SK-N-SH (cell line): ENCODE data around the gene FYN. TPM values are rescaled to one million over a fixed set of nuclear protein-coding genes. Genes with fewer than 3 reads are reported as not detected.

Source experiments
- CTCF ChIA-PET: fragments of 300-600, 350-600 bp; formaldehyde crosslinking; extraction: SDS; loops from one replicate; lab custom pipeline; 2021; lab: Yijun Ruan, JAX
- POLR2A ChIA-PET: fragments of 350-600 bp; sonication (Branson Sonifier 250); formaldehyde crosslinking; extraction: SDS; loops from one replicate; lab custom pipeline; 2020; ENCODE audit warnings: antibody characterized with exemption, inconsistent platforms; lab: Yijun Ruan, JAX
- DNase-seq: peaks from one replicate; pipeline ENCODE4 v3.0.0; 2012
- H2AFZ ChIP-seq: fragments of 200-600 bp; sonication (generic); 2 replicates; pipeline ENCODE4 v1.8.1; 2016; ENCODE audit warnings: antibody characterized with exemption, mild to moderate bottlenecking, low read depth
- H3F3A ChIP-seq: fragments of 200-600 bp; sonication (generic); replicated peaks from 2 replicates; pipeline ENCODE3; 2016; ENCODE audit warnings: antibody characterized with exemption, mild to moderate bottlenecking; ENCODE audit not compliant: insufficient read depth
- H3K27ac ChIP-seq, 2 experiments: fragments of 200-500 bp in 1 of 2; fragments of 200-600 bp in 1 of 2; sonication (Bioruptor generic) in 1 of 2; sonication (generic), shearing (Covaris generic) in 1 of 2; 2 replicates each; pipeline versions ENCODE4 v1.5.1 to v1.6.1; 2014 to 2016; ENCODE audit warnings: low read depth in 2 of 2, inconsistent platforms in 1 of 2, low read length in 1 of 2, mild to moderate bottlenecking in 1 of 2, mixed read lengths in 1 of 2
- H3K27me3 ChIP-seq: fragments of 200-600 bp; sonication (generic), shearing (Covaris generic); 2 replicates; pipeline ENCODE4 v1.6.1; 2016; ENCODE audit warnings: mixed run types; ENCODE audit not compliant: insufficient read depth
- H3K36me3 ChIP-seq, 2 experiments: fragments of 200-500 bp in 1 of 2; fragments of 200-600 bp in 1 of 2; sonication (Bioruptor generic) in 1 of 2; sonication (generic) in 1 of 2; replicated peaks in 1 of 2; 2 replicates each; pipeline versions ENCODE3 to v1.5.1; 2014 to 2016; ENCODE audit warnings: low read length in 1 of 2, mild to moderate bottlenecking in 1 of 2; ENCODE audit not compliant: insufficient read depth in 2 of 2, control insufficient read depth in 1 of 2
- H3K4me1 ChIP-seq, 2 experiments: fragments of 200-500 bp in 1 of 2; fragments of 200-600 bp in 1 of 2; sonication (Bioruptor generic) in 1 of 2; sonication (generic), shearing (Covaris generic) in 1 of 2; 2 replicates each; pipeline versions ENCODE4 v1.5.1 to v1.6.1; 2014 to 2016; ENCODE audit warnings: low read depth in 1 of 2, low read length in 1 of 2, mixed run types in 1 of 2; ENCODE audit not compliant: insufficient read depth in 2 of 2, control insufficient read depth in 1 of 2
- H3K4me2 ChIP-seq: fragments of 200-600 bp; sonication (generic), shearing (Covaris generic); 2 replicates; pipeline ENCODE4 v1.6.1; 2017; ENCODE audit warnings: mixed run types
- H3K4me3 ChIP-seq, 2 experiments: fragments of 200-500 bp in 1 of 2; fragments of 200-600 bp in 1 of 2; sonication (Bioruptor generic) in 1 of 2; sonication (generic), shearing (Covaris generic) in 1 of 2; 2 replicates each; pipeline versions ENCODE4 v1.5.1 to v1.8.1; 2014 to 2016; ENCODE audit warnings: low read depth in 2 of 2, inconsistent platforms in 1 of 2, low read length in 1 of 2, mild to moderate bottlenecking in 1 of 2, mixed read lengths in 1 of 2, moderate library complexity in 1 of 2
- H3K79me2 ChIP-seq: fragments of 200-600 bp; sonication (generic); 2 replicates; pipeline ENCODE4 v1.8.1; 2017; ENCODE audit warnings: mild to moderate bottlenecking; ENCODE audit not compliant: insufficient read depth
- H3K9ac ChIP-seq: fragments of 200-600 bp; sonication (generic); 2 replicates; pipeline ENCODE4 v1.6.1; 2017; ENCODE audit warnings: mixed run types
- H3K9me2 ChIP-seq: fragments of 200-600 bp; sonication (generic); 2 replicates; pipeline ENCODE4 v1.6.1; 2017; ENCODE audit warnings: mixed run types
- H3K9me3 ChIP-seq: fragments of 200-600 bp; sonication (generic); 2 replicates; pipeline ENCODE4 v1.6.1; 2017; ENCODE audit warnings: mixed run types, mild to moderate bottlenecking, moderate library complexity
- H4K20me1 ChIP-seq: fragments of 200-600 bp; sonication (generic); 2 replicates; pipeline ENCODE4 v1.6.1; 2017; ENCODE audit warnings: mild to moderate bottlenecking, mixed run types; ENCODE audit not compliant: insufficient read depth
- CHD2 ChIP-seq: fragments of 150-350 bp; IDR thresholded peaks from 2 replicates; pipeline ENCODE4 v1.6.1; 2018; ENCODE audit warnings: low read length; ENCODE audit not compliant: partially characterized antibody
- ELF1 ChIP-seq: IDR thresholded peaks from 2 replicates; pipeline ENCODE4 v1.4.0; 2012
- EP300 ChIP-seq, 2 experiments: IDR thresholded peaks; 2 replicates each; pipeline versions ENCODE4 v1.4.0 to v1.6.1; 2012; ENCODE audit warnings: borderline replicate concordance in 1 of 2, low read depth in 1 of 2, low read length in 1 of 2
- GATA2 ChIP-seq: sonication (generic); formaldehyde crosslinking; IDR thresholded peaks from 2 replicates; pipeline ENCODE4 v1.5.0; 2020; ENCODE audit warnings: mild to moderate bottlenecking, missing genetic modification reagents
- MAX ChIP-seq: IDR thresholded peaks from 2 replicates; pipeline ENCODE4 v1.4.0; 2012; ENCODE audit warnings: low read depth
- MEF2A ChIP-seq: IDR thresholded peaks from 2 replicates; pipeline ENCODE4 v1.4.0; 2012; ENCODE audit warnings: low read depth, borderline replicate concordance
- MXI1 ChIP-seq: IDR thresholded peaks from 2 replicates; pipeline ENCODE4 v1.6.1; 2012; ENCODE audit warnings: mild to moderate bottlenecking, low read depth, low read length, improper control_type of control experiment
- POLR2AphosphoS5 ChIP-seq: IDR thresholded peaks from 2 replicates; pipeline ENCODE4 v1.6.1; 2012; ENCODE audit warnings: low read depth, low read length
- RAD21 ChIP-seq: IDR thresholded peaks from 2 replicates; pipeline ENCODE4 v1.6.1; 2012; ENCODE audit warnings: mild to moderate bottlenecking, low read length
- REST ChIP-seq: IDR thresholded peaks from 2 replicates; pipeline ENCODE4 v1.6.1; 2012; ENCODE audit warnings: mild to moderate bottlenecking, low read depth, low read length, moderate library complexity
- RFX5 ChIP-seq: IDR thresholded peaks from 2 replicates; pipeline ENCODE4 v1.6.1; 2012; ENCODE audit warnings: mild to moderate bottlenecking, improper control_type of control experiment, low read length
- RXRA ChIP-seq: IDR thresholded peaks from 2 replicates; pipeline ENCODE4 v1.4.0; 2012; ENCODE audit warnings: low read depth, mild to moderate bottlenecking, borderline replicate concordance
- SIN3A ChIP-seq: IDR thresholded peaks from 2 replicates; pipeline ENCODE4 v1.6.1; 2012; ENCODE audit warnings: low read depth, mild to moderate bottlenecking, low read length, moderate library complexity, borderline replicate concordance
- TEAD4 ChIP-seq: IDR thresholded peaks from 2 replicates; pipeline ENCODE4 v1.4.0; 2012; ENCODE audit warnings: mild to moderate bottlenecking, borderline replicate concordance; ENCODE audit not compliant: insufficient read depth
- ZBTB33 ChIP-seq: IDR thresholded peaks from 2 replicates; pipeline ENCODE4 v1.4.0; 2012; ENCODE audit warnings: low read depth, borderline replicate concordance
- WGBS: methylation state at CpG from one replicate; pipeline ENCODE4 v1.1.6; 2017; ENCODE audit warnings: low lambda C conversion rate; 5-methylcytosine and 5-hydroxymethylcytosine counted together
- polyA plus RNA-seq, 3 experiments: library from polyadenylated mRNA; depleted of rRNA; stranded (reverse); fragments of >200 nt; gene quantifications; 2 replicates each; pipeline ENCODE4 v1.2.3, GENCODE V29; 2012

The FYN gene
- polyA plus RNA-seq, 1 of the 3 experiments (the other 2 are of a cell fraction), result 31.0 TPM

- Histone ChIP-seq H3F3A (no peaks in the 10 kb centered on the region), H3K36me3 (no peaks in the 10 kb centered on the region), H3K4me2 (no peak overlapping the region), H3K9me3 (no peaks in the 10 kb centered on the region), H3K4me1 (peaks cover 0 to 22% of the 10 kb centered on the region in 2 experiments; a peak in 3 of 4 replicates), H3K9me2 (no peaks in the 10 kb centered on the region), H3K27ac (no peak overlapping the region; a peak in 1 of 4 replicates), H3K9ac (no peak overlapping the region), H3K4me3 (no peak overlapping the region), H3K27me3 (no peaks in the 10 kb centered on the region), H2AFZ (no peak overlapping the region), H4K20me1 (no peaks in the 10 kb centered on the region), H3K79me2 (no peaks in the 10 kb centered on the region)
- CTCF ChIA-PET, result interaction anchor here (1.4 kb wide), 1 partner anchor 11 kb away, joined by 3 read pairs; no protein-coding TSS in a partner anchor
- POLR2A ChIA-PET, result no interaction called here
- 83% methylated on average over 3 of the region's 3 CpGs for WGBS
- no peak for DNase-seq
- TF ChIP-seq RXRA, result no peak
- no peak for TF ChIP-seq POLR2AphosphoS5
- TF ChIP-seq MXI1, result no peak
- TF ChIP-seq EP300 (IDR thresholded peaks at IDR 0.05; ENCODE audit: borderline replicate concordance in 1 of 2, low read depth in 1 of 2, low read length in 1 of 2), result no peak
Measured at GRCh38 chr6:111748231-111748647, 125.0 kb downstream of the FYN start.

- Histone ChIP-seq H3K27me3 (no peaks in the 10 kb centered on the region), H2AFZ (no peak overlapping the region), H3K9ac (no peak overlapping the region), H3K4me1 (peaks cover 0 to 22% of the 10 kb centered on the region in 2 experiments; a peak in 3 of 4 replicates), H4K20me1 (no peaks in the 10 kb centered on the region), H3K9me2 (no peaks in the 10 kb centered on the region), H3K36me3 (no peaks in the 10 kb centered on the region), H3K4me3 (no peak overlapping the region), H3K27ac (no peak overlapping the region; a peak in 1 of 4 replicates), H3F3A (no peaks in the 10 kb centered on the region), H3K79me2 (no peaks in the 10 kb centered on the region), H3K4me2 (no peak overlapping the region), H3K9me3 (no peaks in the 10 kb centered on the region)
- WGBS, result 96% methylated on average over 5 of the region's 5 CpGs
- POLR2A ChIA-PET, result no interaction called here
- CTCF ChIA-PET, result interaction anchor here (1.4 kb wide), 1 partner anchor 10 kb away, joined by 3 read pairs; no protein-coding TSS in a partner anchor
- DNase-seq, result no peak
- no peak for TF ChIP-seq TEAD4
- no peak for TF ChIP-seq MEF2A
- no peak for TF ChIP-seq RXRA
- TF ChIP-seq ZBTB33, result no peak
- TF ChIP-seq ELF1, result no peak
- no peak for TF ChIP-seq REST
- no peak for TF ChIP-seq RFX5
- TF ChIP-seq SIN3A, result no peak
- TF ChIP-seq CHD2, result no peak
- TF ChIP-seq RAD21, result no peak
- TF ChIP-seq GATA2 (CRISPR knock-in tag), result no peak
- TF ChIP-seq MAX, result no peak
Measured at GRCh38 chr6:111747829-111748228, 125.4 kb downstream of the FYN start.
